Activated CD4-positive, alpha-beta T cell treated with anti-CD3 and anti-CD28 coated beads, Interleukin-2, Interleukin-6, amounts not matched to agents 100 ng/mL and 50 ng/mL, durations not matched to agents 16 hours and 8 hours (primary cell): Measurements from ENCODE around the gene SKOR1.

ENCODE experiments used
- DNase-seq: peaks from one replicate; pipeline ENCODE4 v3.0.0-alpha.2; 2020

The SKOR1 gene

DNA sequence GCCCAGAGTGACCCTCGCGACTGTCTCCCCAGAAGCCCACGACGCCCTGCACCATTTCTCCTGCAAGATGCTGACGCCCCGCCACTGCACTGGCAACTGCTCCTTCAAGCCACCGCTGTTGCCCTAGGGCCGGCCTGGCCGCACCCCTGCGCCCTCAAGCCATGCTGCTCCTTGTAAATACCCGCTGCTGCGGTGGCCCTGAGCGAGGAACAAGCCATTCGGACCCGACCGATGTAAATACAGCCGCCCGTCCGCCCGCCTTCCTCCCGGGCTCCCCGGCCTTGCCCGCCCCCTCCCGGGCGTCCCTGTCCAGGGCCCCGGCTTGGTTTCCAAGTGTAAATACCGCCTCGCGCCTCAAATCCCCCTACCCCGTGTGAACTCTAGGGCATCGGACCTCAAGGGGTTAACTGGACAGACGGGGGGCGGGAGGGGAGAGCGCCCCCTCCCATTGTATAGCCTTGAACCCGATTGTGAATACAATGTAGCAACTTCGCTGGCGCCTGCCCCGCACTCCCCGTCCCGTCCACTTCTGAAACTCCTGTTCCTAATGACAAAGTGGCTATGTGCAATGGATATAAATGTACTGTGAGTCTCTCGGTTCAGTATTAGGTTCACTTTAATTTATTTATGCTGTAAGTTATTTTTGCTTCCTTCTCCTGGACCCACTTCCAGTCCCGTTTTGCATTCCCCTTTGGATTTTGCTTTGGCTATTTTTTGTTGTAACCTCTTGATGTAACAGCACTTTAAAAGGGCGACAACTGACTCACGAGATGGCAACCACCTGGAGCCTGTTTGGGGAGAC is 8.6 kb downstream of the SKOR1 start:
- peak; percentile 40 for DNase-seq

- DNase-seq = no peak
Measured at GRCh38 chr15:67834581-67835296, 9.4 kb downstream of the SKOR1 start.

GRCh38 chr15:67835297-67836133 is 10.2 kb downstream of the SKOR1 start:
- no peak for DNase-seq

GRCh38 chr15:67836134-67836455 is 10.8 kb downstream of the SKOR1 start:
- DNase-seq = no peak

GRCh38 chr15:67836477-67836876 is 11.2 kb downstream of the SKOR1 start:
- DNase-seq = peak; percentile 56

DNA sequence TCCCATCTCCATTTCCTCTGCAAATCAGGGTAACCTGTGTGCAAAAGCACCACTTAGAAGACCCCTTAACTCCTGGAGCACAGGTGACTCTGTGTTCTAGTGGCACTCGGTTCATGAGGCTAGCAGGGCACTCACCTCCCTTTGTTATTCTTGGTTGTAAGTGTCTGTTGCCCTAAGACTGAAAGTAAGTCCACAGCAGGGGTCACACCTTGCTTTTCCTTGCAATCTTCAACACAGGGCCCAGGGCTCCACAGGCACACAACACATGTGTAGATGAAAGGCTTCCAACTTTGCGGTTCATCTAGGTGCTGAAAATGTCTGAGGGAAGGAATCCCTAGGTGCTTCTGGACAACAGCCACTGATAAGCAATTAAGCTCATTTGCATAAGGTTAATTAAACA is 11.6 kb downstream of the SKOR1 start:
- DNase-seq = no peak

DNA sequence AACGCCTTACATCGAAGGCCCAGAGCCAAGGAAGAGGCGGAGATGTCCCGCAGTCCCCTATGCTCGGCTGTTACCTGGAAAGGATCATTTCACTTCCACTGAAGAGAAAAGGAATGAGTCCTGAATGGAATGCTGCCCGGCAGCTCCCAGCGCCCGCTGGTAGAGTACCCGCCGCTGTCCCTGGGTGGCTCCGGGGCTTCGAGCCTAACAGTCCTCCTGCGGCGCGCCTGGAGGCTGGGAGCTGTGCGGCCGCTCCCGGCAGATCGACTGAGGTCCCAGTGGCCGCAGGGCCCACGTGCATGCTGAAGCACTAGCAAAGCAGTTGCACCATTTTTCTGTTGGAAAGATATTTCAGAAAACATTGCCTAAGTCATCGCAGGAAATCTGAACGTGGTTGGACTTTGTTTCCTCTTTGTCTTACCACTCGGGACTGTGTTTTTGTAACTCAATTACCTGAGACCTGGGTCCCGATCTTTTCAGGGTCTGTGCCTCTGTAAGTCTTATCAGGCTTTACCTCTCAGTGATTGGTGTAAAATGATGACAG is 13.6 kb downstream of the SKOR1 start:
- DNase-seq = no peak

GRCh38 chr15:67839499-67839928 is 14.2 kb downstream of the SKOR1 start:
- no peak for DNase-seq

DNA sequence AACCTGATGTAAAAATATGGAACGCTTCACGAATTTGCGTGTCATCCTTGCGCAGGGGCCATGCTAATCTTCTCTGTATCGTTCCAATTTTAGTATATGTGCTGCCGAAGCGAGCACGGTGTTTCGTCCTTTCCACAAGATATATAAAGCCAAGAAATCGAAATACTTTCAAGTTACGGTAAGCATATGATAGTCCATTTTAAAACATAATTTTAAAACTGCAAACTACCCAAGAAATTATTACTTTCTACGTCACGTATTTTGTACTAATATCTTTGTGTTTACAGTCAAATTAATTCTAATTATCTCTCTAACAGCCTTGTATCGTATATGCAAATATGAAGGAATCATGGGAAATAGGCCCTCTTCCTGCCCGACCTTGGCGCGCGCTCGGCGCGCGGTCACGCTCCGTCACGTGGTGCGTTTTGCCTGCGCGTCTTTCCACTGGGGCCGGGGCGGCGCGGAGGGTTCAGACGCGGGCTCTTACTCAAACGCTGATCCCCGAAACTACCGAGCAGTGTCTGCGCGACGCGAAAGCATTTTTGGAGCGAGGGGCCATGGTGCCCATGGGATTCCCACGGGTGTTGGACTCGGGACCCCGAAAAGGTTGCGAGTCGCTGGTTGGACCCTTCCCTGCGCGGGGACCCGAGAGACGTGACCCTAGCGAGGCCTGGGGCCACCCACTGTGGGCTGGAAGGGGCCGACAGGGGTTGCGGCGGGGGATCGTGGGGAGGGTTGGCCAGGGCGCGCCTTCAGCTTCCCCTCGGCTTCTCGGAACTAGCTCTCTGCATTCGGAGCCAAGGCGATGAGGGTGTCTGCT is 14.8 kb downstream of the SKOR1 start, which contains the start of gene RNU6-1:
Gene RNU6-1, minus strand, starts transcription at position 117 of the 820 bp plus-strand sequence.
- peak; percentile 97 for DNase-seq

DNA sequence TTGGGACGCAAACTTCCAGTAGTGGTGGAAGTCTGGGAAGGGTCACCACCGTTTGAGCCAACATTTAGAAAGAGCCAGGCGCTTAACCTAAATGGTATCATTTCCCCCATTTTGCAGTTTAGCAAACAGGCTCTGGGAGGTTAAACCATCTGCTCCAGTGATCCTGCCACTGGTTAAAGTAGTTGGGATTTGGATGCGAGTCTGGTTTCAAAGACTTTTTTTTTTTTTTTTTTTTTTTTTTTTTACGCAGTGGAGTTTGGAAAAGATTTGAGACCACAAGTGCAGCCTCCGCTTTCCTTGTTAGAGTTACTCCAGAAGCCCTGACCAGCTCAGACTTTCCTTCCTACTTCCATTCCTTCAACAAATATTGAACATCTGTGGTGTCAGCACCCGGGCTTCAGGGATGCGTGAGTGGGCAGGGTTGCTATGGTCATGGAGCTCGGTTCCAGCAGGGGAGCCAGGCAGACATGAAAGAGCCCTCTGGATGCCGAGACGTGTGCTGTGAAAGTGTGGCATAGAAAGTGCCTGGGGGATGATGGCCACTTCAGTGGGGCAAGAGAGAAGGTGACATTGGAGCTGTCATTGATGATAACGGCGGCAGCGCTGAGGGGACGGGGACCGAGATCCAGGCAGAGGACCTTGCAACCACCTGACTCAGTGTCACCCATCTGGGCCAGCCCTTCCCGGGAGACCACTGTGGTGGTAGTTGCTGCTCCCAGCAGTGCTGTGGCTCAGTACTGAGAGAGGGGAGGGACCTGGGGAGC is 15.6 kb downstream of the SKOR1 start:
- DNase-seq = no peak

GRCh38 chr15:67841513-67841762 is 16.1 kb downstream of the SKOR1 start:
- DNase-seq = no peak

DNA sequence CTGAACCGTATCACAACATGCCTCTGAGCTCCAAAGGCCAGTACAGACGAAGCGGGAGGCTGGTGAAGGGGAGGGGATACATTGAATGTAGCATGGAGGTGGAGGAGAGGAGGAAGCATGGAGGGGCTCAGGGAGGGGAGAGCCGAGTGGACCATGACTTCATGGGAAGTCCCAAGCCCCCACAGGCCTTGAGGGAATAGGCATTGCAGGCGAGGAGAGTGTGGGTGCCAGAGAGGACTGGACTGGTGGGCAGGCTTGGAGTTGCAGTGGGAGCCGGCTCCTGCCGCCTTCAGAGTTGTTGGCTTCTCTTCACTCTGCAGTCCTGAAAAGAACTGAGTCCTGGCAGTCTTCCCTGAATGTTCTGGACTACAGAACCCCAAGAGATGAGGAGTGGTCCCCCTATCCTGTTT is 17.8 kb downstream of the SKOR1 start:
- no peak for DNase-seq

- DNase-seq = no peak
Measured at GRCh38 chr15:67843571-67844387, 18.5 kb downstream of the SKOR1 start.

GRCh38 chr15:67845974-67846373 is 20.7 kb downstream of the SKOR1 start:
- no peak for DNase-seq

- DNase-seq = no peak
Measured at GRCh38 chr15:67849538-67849937, 24.2 kb downstream of the SKOR1 start.

DNA sequence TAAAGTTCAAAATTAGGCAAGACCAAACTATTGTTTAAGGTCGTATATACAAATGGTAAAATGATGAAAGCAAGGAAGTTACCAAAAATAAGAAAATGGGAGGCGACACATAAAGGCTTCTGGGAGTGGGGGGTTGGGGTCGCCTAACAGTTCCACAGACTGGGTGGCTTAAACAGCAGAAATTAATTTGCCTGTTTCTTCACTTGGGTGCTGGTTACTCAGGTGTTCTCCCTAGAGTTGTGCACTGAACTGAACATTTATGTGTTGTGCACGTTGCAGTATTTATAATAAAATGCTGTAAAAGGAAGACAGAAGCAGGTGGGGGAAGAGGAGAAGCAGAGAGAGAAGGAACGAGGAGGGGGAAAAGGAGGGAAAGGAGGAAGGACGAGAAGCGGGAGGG is 25.0 kb downstream of the SKOR1 start:
- no peak for DNase-seq

- DNase-seq = no peak
Measured at GRCh38 chr15:67850994-67851571, 25.8 kb downstream of the SKOR1 start.

- DNase-seq = no peak
Measured at GRCh38 chr15:67852418-67852817, 27.1 kb downstream of the SKOR1 start.

GRCh38 chr15:67853454-67853853 is 28.1 kb downstream of the SKOR1 start:
- no peak for DNase-seq

DNA sequence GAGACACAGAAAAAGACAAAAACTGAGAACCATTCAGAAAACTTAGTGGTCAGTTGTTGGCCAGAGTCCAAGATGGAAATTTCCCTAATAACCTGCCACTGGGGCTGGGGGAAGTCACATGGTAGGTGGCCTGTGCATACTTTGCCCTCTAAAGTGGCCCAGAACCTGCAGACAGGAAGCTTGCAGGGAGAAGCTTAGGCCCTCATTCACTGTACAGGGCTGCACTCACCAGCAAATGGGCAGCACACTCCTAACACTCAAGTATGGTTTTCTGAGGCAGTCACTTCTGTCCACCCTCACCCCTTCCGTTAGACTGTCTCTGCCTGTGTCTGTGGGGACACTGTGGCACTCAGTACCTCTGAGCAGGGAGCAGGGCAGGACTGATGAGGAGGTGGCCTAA is 29.0 kb downstream of the SKOR1 start:
- no peak for DNase-seq

DNA sequence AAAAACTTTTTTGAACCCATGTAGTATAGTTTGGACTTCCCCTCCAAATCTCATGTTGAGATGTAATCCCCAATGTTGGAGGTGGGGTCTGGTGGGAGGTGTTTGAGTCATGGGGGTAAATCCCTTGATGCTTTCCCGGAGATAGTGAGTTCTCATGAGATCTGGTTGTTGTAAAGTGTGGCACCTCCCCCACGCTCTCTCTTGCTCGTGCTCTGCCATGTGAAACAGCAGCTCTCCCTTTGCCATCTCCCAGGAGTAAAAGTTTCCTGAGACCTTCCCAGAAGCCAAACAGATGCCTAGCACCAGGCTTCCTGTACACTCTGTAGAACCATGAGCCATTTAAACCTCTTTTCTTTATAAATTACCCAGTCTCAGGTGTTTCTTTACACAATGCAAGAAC is 30.5 kb downstream of the SKOR1 start:
- no peak for DNase-seq
